ENCODE data around the gene PNPT1.

- TF ChIP-seq CTCF (IDR thresholded peaks at IDR 0.05; ENCODE audit: poor library complexity, severe bottlenecking) = no peak
- TF ChIP-seq EP300 (conservative IDR thresholded peaks at IDR 0.05; ENCODE audit: poor library complexity, severe bottlenecking) = no peak
- no peak for TF ChIP-seq REST (IDR thresholded peaks at IDR 0.05; ENCODE audit: borderline replicate concordance)
- no peak for TF ChIP-seq EZH2 (IDR thresholded peaks at IDR 0.05; ENCODE audit: borderline replicate concordance, insufficient read depth, low read length, poor library complexity, severe bottlenecking)
- no peak for TF ChIP-seq RAD21 (conservative IDR thresholded peaks at IDR 0.05)
- no peak for TF ChIP-seq POLR2AphosphoS5 (IDR thresholded peaks at IDR 0.05)
Measured at GRCh38 chr2:55649211-55649610, 44.4 kb downstream of the PNPT1 start.
